Fibroblast of mammary gland (primary cell): ENCODE data around the gene AP3S2.

Experiments
- DNase-seq: peaks from one replicate; pipeline ENCODE4 v3.0.0-alpha.2; 2010; ENCODE audit warnings: low read depth
- H3K4me3 ChIP-seq: 2 replicates; pipeline ENCODE4 v1.5.1; 2011; ENCODE audit warnings: low read depth, mild to moderate bottlenecking, low read length, moderate library complexity; ENCODE audit not compliant: control insufficient read depth
- CTCF ChIP-seq: conservative IDR thresholded peaks from 2 replicates; pipeline ENCODE4 v1.5.1; 2011; ENCODE audit warnings: low read depth, low read length, inconsistent platforms; ENCODE audit not compliant: control insufficient read depth, insufficient read depth

Gene AP3S2

DNA sequence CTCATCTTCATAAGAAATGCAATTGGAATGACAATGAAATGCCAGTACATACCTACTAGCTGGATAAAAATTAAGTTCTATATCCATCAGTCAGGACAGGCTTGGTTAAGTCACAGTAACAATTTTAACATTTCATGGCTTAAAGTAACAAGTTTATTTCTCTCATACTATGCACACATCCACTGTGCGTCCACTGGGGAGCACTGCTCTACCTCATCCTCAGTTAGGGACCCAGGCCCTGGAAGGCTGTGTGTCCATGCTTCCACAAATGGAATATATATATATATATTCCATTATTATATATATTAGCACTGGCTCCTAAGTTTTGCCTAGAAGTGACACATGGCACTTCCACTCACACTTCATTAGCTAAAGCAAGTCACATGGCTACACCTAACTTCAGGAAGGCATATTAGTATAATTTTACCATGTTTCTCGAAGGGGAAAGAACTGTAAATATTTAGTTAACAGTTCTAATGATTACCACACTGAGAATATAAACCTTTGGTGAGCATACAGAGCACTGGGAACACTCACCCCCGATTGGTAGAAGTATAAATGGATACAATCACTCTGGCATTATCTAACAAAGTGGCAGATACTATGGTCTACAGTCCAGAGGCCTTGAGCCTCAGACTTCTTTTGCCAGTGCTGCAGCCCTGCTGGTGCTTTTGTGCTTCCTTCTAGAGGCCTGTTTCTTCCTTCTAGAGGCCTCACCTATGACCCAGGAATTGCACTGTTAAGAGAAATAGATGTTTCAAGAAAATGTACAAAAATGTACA is 28.6 kb downstream of the AP3S2 start:
- peak; percentile 8 for TF ChIP-seq CTCF
- H3K4me3 ChIP-seq: no peak overlapping the region
- DNase-seq: no peak

DNA sequence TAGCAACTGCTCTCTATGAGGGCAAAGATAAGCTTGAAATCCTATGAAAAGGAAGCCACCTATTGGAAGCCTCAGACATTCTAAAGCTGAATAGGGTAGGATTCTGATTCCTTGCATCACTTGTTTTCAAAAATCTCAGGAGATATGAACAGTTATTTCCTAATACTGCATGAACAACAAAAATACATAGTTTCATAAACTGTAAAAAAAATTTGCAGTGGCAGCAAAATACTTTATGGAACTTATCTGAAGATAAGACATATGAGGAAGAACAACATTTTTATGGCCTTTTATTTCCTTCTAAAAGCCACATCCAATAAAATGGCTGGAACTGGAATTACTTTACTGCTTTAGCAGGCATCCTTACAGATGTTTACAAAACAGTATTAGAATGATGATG is 29.9 kb downstream of the AP3S2 start:
- peak; percentile 33 for DNase-seq
- peak; percentile 23 for TF ChIP-seq CTCF
- no peak overlapping the region for H3K4me3 ChIP-seq

DNA sequence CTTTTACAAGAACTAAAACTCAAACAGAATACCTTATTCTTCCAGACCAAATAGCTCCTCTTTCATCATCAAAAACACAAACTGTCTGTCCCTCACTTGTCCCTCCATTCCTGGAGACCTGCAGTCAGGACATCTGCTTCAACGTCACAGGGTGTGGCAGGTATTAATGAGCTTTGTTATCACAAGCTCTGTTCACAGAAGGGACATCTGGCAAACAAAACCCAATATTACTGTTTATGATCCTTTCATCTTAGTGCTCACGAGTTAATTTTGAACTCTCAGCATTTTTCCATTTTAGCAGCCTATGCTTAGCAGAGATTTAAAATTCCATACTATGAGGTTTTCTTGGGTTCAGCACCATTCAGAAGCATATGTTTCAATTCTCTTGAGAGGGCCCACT is 32.9 kb downstream of the AP3S2 start:
- H3K4me3 ChIP-seq: no peak overlapping the region
- TF ChIP-seq CTCF: no peak
- DNase-seq: no peak

- no peak for DNase-seq
- H3K4me3 ChIP-seq: no peak overlapping the region
- no peak for TF ChIP-seq CTCF
These were observed 33.4 kb downstream of the AP3S2 start for GRCh38 chr15:89860431-89860830.

GRCh38 chr15:89858661-89859458 is 34.9 kb downstream of the AP3S2 start:
- no peak overlapping the region for H3K4me3 ChIP-seq
- TF ChIP-seq CTCF: no peak
- no peak for DNase-seq

- DNase-seq: no peak
- H3K4me3 ChIP-seq: no peak overlapping the region
- TF ChIP-seq CTCF: no peak
These were observed 36.1 kb downstream of the AP3S2 start for GRCh38 chr15:89857673-89858072.
